NCI-H345 (cell line): ENCODE results near the gene CCDC85C.

Experiments
- DNase-seq: peaks from one replicate; lab custom pipeline; 2025; lab: John Stamatoyannopoulos, UW

Gene CCDC85C

DNA sequence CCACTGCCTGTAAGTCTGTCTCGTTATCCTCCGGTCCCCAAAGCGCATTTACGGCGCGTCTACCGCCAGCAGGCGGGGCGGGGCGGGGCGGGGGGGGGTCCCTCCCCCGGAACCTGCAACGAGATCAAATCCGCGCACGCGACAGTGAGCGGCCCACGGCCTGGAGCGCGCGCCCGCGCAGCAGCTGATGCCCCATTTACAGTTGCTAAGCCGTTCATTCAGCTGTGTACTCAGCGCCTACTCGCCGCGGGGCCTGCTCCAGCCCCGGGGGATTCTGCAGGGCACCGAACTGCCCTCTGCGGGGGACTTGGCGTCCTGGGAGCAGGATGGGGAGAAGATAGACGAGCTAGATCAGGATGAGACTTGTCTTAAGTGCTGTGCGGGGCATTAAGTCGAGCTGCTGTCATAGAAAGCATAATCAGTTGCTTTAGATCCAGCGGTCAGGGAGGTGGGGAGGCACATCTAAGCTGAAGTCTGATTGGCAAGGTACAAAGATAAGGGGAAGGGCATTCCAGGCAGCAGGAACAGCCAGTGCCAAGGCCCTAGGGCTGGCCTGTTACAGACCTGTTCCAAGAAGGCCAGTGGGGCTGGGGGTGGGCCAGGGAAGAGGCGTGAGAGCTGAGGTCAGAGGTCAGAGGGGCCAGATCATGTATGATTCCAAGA lies 1.4 kb upstream of the CCDC85C start:
- peak; percentile 90 for DNase-seq

DNA sequence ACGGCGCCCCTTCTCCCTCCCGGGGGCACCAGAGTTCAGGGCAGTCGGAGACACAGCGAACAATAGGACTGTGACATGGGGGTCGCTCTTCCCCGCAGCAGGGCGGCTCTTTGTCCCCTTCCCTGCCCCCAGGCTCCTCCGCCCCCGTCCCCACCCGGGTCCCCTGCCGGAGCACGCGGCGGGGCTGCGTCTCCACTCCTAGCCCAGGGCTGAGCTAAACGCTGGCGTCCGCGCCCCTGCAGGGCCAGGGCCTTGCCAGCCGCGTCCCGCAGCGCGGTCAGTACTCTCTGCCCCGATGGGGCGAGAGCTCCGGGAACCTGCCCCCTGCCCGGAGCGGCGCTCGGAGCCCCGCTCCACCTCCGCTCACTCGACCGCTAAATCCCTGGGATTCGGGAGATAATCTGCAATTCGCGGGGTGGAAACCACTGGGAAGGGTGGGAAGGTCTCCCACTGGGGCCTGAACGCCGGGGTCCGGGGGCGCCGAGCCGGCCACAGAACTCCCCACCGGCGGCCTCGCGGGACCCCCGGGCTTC lies 825 bp upstream of the CCDC85C start:
- peak; percentile 56 for DNase-seq

DNA sequence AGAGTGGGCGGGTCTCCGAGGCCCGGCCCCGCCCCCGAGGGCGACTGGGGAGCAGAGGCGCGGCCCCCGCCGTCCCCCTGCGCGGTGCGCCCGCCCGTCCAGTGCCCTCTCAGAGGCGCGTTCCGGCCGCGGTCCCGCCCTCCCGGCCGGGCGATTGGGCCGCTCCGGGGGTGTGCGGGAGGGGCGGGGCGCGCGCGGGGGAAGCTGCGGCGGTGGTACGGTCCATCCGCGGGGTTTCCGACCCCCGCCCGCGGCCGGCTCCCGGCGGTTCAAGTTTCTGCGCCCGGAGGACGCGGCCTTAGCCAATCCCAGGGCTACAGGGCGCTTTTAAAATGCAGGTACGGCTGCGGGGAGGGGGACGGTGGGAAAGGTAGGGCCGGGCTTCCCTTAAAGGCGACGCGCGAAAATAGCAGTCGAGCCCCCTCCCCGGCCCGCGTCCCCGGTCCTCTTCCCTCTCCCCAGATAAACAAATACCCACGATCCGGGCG lies 315 bp upstream of the CCDC85C start:
- DNase-seq, result peak; percentile 99

DNA sequence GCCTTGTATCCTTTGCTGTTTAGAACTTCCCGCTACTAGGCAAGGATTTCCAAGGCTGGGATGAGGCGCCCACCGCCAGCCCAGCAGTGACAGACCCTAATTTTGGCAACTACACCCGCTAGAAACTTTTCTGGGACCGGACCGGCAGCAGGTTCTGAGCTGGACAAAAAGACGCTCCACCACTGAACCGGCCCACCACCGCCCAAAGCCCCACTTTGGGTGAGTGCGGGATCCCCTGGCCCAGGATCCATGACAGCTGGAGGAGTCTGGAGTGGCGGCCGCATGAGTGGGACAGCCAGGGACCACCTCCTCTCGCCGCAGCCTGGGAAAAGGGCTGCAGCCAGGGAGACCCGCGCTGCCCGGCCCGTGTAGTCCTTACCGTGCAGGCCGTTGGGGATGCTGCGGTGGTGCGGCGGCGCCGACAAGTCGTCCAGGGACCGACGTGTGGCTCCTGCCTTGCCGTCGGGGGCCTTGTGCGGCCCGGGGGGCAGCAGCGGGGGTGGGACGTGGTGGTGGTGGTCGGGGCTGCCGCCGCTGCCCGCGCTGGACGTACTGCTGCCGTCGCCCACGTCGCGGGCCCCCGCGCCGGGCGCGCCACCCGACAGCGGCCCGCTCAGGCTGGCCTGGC lies 1.1 kb downstream of the CCDC85C start:
- no peak for DNase-seq

DNA sequence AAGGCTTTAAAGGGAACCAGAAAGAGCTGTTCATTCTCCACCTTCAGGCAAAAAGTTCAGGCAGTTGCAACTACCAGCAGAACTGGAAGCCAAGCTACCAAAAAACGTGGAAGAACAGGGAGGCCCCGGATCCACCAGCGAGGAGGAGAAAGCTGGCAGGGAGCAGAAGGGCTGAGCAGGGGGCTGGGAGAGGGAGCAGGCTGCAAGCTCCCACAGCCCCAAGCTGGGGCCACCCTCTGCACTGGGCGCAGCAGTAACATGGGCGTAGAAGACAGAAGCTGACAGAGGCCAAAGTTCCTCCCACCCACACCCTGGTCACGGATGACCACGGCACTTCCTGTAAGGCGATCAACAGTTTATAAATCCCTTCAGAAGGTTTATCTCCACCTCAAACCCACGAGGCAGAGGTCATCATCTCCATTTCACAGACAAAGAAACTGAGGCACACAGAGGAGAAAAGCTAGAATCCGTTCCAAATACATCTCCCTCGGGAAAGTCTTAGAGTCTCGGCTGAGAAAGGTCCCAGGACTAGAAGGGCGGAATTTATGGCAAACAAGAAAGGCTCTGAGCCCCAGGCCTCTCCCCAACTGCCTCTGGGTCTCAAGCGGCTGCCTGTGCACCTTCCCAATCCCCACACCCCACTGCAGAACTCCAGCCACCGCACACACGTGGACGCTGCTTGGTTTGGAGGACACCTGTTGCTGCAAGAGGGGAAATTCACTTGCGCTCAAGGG lies 1.8 kb downstream of the CCDC85C start:
- DNase-seq, result no peak

DNA sequence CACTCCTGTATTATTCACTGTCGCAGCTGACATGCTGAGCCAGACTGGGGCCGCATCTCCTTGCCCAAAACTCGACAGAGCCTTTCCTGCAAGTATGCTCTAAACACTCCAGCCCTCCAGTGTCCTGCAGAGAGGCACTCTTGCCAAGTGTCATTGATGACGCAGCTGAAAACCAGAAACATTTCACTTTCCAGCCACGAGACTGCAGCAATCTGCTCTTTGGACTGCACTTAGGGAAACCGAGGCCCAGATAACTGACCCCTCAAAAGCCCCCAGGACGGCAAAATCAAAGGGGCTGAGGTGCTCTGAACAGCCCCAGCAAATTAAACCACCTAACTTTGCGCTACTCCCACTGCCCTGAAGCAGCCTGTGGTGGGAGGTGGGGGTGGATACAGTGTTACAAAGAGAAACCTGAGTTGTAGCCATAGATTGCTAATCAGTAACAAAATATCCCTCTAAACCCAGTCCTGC lies 2.6 kb downstream of the CCDC85C start:
- DNase-seq, result no peak

DNA sequence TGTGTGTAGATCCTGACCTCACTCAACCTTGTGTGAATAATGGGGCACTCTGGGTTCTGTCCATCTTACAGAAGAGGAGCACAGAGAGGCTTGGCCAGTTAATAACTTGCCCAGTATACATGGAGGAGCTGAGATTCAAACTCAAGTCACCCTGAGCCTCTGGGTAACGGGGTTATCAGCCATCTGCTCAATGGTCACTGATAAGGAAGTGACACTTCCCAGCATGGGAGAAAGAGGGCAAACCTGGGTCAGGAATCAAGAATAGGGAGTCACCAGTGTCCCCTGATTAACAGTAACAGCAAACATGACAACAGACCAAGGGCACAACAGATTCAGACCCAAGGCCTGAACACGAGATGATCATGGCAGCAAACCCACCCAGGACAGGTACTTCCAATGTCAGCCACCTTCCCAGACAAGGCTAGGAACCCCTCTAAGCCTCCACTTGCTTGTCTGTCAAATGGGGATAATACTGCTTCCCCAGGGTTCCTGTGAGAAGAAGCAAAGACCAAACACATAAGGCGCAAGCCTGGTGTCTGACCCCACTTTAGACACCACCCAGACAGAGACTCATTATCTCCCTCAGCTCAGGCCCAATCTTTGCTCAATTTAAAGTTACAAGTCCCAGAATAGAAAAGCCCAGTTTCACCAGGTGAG lies 3.6 kb downstream of the CCDC85C start:
- DNase-seq, result no peak

DNA sequence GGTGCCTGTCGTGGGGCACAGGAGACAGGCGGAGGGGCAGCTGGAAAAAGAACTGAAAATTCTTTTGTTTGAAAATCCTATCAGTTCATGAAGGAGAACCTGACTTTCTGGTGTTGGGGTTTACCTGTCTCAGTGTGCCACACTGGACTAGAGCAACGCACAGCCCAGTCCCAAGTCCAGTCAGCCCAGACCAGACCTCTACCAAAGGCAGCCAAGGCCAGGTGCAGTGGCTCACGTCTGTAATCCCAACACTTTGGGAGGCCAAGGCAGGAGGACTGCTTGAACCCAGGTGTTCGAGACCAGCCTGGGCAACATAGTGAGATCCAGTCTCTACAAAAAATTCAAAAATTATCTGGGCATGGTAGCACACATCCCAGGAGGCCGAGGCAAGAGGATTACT lies 4.6 kb downstream of the CCDC85C start:
- no peak for DNase-seq

DNA sequence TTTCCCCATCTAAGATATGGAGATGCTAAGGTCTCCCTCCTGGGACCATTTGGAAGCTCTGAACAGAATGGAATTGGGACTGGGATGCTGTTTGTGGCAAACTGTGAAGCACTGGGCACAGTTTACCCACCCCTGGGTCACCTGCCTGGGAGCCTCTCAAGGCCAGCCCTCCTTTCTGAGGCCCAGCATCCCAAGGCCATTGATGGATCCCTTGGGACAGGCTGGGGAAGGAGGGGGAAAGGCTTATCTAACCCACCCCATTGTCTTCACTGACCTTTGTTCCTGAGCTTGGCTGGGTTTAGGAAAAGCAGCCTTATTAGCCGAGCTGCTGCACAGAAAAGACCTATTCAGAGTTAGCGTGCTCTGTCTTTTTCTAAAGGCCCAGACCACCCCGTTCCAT lies 5.2 kb downstream of the CCDC85C start:
- no peak for DNase-seq

DNA sequence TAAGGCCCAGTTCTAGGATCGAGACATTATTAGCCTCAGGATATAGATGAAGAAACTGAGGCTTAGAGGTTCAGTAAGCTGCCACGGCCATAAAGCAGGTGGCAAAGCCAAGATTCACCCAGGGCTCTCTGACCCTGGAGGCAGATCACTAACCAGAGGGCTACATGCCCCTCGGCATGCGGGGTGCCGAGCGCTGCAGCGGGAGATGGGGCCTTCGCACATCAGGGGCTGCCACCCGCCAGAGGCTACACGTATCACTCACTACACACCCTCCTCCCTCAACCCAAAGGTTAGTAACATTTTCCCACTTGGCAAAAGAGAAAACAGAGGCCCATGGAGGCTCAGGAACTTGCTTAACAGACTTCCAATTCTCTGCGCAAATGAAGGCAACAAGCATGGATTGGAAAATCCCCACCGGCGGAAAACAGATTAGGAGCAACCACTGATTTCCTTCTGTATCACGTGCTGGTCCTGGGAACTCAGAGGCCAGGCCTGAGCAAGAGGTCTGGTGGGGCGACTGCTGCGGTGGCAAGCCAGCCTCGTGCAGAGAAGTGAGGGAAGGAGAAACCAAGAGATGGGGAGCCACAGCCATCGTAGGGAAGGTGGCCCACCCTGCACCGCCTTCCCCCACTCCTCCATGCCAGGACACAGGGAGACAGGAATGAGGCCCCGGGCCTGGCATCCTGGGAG lies 6.0 kb downstream of the CCDC85C start:
- DNase-seq, result no peak

DNA sequence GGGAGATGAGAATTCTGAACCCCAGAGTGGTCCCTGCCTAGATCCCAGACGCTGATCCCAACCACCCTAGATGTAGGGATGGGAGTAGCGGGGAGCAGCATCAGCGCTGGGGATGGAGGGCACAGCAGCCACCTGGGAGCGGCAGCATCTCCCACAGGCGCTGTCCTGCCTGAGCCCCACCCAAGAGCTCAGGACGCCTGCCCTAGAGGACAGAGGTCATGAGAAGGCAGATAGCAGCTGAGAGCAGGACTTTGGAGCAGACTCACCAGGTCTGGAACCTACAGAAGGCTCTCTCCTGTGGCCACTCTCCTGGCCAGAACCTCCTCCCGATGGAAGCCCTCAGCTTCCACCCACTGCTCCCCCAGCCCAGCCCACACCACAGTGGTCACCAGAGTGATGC lies 7.2 kb downstream of the CCDC85C start:
- DNase-seq, result no peak

DNA sequence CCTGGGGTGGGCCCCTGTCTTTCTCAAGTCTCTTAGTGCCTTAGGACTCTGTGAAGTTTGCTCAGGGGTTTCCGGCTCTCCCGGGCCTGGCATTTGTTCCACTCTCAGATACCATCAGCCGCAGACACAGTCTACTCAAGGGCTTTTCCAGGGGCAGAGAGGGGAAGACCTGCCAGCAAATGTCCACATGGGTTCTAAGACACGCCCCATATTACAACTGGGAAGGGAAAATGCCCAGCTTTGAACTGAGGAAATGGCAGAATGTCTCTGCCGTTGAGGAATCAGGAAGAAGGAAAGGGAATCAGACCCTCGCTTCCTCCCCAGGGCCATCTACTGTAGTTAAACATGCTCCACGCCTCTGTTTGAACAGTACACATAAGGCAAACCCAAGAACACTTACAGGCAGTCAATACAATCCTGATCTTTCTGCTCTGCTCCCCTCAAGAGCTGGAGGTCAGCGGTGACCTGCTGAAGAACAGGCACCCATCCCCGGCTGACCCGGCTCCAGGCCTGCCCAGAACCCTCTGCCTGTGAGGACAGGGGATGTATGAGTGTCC lies 7.9 kb downstream of the CCDC85C start:
- DNase-seq, result no peak

DNA sequence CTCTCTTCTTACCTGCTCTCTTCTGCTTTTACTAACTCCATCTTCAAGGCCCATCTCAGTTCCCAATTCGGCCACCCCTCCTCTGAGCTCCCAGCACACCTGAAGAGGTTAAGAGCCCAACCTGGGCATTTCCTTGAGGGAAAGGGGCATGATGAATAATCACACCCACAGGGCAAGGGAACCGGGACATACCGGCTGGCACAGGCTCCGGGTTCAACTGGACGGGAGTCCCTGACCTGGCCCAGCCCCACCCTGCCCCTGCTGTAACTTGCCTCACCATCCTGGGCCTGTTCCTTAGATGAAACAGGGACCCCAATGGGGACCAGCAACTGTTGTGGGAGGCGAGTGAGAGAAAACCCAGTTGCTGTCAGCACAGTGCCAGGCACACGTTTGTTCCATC lies 8.5 kb downstream of the CCDC85C start:
- no peak for DNase-seq

DNA sequence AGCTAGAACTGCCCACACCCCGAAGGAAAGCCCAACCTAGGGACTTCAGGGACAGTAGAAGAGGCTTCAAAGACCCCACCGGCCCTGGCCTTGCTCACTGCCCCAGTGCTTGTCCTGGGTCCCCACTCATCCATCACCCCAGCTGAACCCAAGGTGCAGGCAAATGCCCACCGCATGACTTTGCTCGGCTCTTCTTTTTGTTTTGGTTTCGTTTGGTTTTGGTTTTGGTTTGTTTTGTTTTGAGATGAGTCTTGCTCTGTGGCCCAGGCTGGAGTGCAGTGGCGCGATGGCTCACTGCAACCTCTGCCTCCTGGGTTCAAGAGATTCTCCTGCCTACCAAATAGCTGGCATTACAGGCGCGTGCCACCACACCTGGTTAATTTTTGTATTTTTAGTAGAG lies 9.0 kb downstream of the CCDC85C start:
- DNase-seq, result no peak

DNA sequence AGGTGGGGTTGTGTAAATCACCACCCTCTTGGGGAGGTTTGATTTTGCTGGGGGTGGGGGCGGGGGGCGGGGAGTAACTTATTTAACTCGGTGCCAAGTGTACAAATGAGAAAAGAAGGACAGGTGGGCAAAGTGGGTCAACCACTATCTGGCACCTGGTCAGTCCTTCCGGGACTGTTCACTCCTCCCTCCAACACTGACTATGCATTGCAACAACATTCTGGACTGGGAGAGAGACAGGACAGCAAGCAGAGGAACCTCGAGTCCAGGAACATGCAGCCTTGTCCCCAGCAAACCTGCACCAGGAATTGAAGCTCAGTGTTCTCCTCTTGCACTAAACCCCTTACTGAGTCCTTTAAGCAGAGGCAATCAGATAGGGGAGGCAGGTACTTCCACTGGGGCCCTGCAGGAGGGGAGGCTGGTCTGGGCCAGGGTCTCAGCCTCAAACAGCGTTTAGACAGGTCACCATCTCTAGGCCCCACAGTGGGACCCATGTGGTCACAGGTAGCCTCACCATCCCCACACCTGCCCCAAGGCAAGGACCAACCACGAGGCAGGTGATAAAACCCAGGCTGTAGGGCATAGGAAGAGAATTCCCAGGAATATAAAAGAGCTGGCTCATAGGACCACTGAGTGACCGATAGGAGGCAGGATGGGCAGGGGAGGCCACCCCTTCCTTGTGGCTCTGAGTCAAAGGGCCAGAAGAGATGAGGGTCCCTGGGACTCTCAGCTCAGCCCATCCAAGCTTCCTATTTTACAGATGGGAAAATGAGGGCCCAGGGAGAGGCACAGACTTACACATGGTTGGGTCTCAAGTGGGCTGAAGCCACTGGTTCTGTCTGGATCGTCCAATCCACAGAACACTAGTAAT lies 9.8 kb downstream of the CCDC85C start:
- DNase-seq, result no peak

DNA sequence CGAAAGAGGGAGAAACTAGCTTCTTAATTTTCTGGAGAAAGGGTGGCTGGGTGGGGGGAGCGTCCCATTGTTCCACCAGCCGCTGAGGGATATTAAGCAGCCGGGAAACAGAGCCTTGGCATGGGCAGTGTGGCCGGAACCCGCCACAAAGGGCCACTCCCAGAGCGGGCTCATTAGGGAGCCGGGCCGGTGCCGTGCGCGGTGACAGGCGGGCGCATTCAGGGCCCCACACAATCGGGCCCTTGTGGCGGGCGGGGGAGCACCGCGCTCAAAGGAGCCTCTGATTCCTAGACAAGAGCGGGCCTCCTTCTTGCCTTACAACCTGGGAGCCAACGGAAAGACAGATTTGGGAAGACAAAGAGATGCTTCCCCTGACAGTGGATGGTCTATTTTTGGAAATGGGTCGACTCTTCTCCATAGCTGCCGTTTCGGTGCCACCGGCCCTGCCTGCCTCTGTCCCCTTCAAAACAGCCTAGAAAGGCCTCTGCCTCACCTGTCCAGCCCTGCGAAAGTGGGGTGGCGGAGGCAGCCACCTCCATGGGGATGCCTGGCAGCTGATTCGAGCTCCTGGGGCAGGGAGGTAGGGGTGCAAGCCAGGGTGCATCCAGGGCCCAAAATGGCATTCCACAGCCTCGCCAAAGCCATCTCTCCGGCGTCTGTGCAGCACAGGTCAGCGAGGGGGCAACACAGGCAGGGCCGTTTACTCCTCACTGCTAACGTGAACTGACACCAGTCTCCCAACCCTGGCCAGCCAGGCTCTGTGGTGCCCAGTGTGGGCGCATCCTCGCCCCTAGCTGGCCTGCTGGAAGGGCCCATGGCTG lies 10.9 kb downstream of the CCDC85C start:
- DNase-seq, result no peak

DNA sequence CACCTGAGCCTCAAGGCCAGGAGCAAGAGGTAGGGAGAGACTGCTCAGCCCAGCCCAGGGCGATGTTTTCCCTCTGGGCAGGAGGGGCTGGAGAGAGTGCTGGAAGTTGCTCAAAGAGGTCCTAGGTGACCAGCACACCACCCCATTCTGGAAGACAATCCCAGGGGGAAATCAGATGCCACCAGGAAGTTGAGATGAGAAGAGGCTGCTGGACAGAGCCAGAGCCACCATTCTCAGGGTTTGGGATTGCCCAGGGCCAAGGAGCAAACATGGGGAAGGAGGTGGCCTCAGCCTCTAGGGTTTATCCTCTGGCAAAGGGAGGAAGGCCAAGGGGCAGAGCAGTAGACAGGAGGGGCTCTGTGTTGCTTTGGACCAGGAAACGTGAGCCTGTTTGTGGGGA lies 11.6 kb downstream of the CCDC85C start:
- DNase-seq, result no peak

DNA sequence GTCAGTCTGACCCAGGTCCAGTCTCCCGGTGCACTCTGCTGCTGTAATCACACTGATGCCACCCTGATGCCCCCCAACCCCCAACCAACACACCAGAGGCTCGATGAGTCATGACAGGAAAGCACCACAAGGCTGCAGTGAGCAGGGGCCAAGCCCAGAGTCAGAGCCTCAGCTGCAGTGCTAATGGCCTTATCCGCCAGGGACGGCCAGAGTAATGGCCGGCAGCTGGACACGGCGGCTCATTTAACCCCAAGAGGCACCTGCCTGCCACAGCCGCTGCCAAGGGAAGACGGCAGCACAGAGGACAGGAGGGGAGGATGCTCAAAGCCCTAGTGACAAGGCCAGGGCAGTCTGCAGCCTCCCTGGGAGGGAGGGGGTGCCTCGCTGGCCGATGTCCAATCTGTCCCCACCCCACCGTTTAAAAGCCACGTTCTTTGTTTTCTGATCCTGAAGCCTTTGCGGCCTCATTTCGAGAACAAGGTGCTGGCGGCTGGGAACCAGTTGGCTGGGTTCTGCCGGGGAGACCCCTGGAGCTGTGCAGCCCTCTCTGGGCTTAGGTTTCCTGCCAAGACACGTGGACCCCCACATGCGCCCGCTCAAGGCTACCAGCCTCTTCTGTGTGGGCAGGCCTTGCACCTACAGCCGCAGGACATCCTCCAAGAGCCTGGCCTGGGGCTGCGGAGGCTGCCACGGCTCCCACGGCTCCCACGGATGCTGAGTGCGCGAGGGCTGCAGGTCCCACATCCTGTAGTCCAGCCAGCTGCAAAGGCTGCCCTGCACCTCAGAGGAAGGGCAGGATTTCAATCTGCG lies 13.1 kb downstream of the CCDC85C start:
- no peak for DNase-seq
